Measurements from ENCODE around the gene APBB3. TPM values are rescaled to one million over a fixed set of nuclear protein-coding genes. Genes with fewer than 3 reads are reported as not detected.

The APBB3 gene
- total RNA-seq, 1 donor from 2014 or later = 61.4 TPM

GRCh38 chr5:140542972-140543371 is 21.4 kb downstream of the APBB3 start:
- H3K36me3 Mint-ChIP-seq = peaks cover 11% of the 10 kb centered on the region
- no peaks in the 10 kb centered on the region for H3K9me3 Mint-ChIP-seq
- no peak for DNase-seq (ENCODE audit: extremely low spot score, unreplicated experiment)
- H3K27ac Mint-ChIP-seq = no peak overlapping the region
- no peak overlapping the region for H3K4me3 Mint-ChIP-seq
- H3K4me1 Mint-ChIP-seq (ENCODE audit: unreplicated experiment) = peaks cover 1% of the 10 kb centered on the region
- no peaks in the 10 kb centered on the region for H3K27me3 Mint-ChIP-seq
- TF ChIP-seq CTCF (conservative IDR thresholded peaks at IDR 0.05) = no peak

- Mint-ChIP-seq H3K27ac (no peak overlapping the region), H3K36me3 (peaks cover 16% of the 10 kb centered on the region), H3K4me3 (no peak overlapping the region), H3K4me1 (ENCODE audit: unreplicated experiment) (no peaks in the 10 kb centered on the region), H3K27me3 (no peaks in the 10 kb centered on the region), H3K9me3 (no peaks in the 10 kb centered on the region)
- no peak for DNase-seq (ENCODE audit: extremely low spot score, unreplicated experiment)
- no peak for TF ChIP-seq CTCF (conservative IDR thresholded peaks at IDR 0.05)
These were observed 24.2 kb downstream of the APBB3 start for GRCh38 chr5:140540227-140540626.

GRCh38 chr5:140524003-140524402 is 40.4 kb downstream of the APBB3 start:
- DNase-seq (ENCODE audit: extremely low spot score, unreplicated experiment) = no peak
- no peak overlapping the region for H3K27ac Mint-ChIP-seq
- H3K27me3 Mint-ChIP-seq = no peaks in the 10 kb centered on the region
- no peaks in the 10 kb centered on the region for H3K4me1 Mint-ChIP-seq (ENCODE audit: unreplicated experiment)
- H3K36me3 Mint-ChIP-seq = peaks cover 14% of the 10 kb centered on the region
- H3K4me3 Mint-ChIP-seq = no peak overlapping the region
- TF ChIP-seq CTCF (conservative IDR thresholded peaks at IDR 0.05) = no peak
- H3K9me3 Mint-ChIP-seq = no peaks in the 10 kb centered on the region

GRCh38 chr5:140513124-140513523 is 51.3 kb downstream of the APBB3 start:
- DNase-seq (ENCODE audit: extremely low spot score, unreplicated experiment) = no peak
- H3K36me3 Mint-ChIP-seq = peaks cover 18% of the 10 kb centered on the region

GRCh38 chr5:140509898-140510297 is 54.5 kb downstream of the APBB3 start:
- H3K36me3 Mint-ChIP-seq = peaks cover 16% of the 10 kb centered on the region
- H3K4me1 Mint-ChIP-seq (ENCODE audit: unreplicated experiment) = no peaks in the 10 kb centered on the region
- H3K27me3 Mint-ChIP-seq = no peaks in the 10 kb centered on the region
- H3K9me3 Mint-ChIP-seq = no peaks in the 10 kb centered on the region
- H3K27ac Mint-ChIP-seq = no peak overlapping the region
- H3K4me3 Mint-ChIP-seq = no peak overlapping the region
- TF ChIP-seq CTCF (conservative IDR thresholded peaks at IDR 0.05) = no peak
- DNase-seq (ENCODE audit: extremely low spot score, unreplicated experiment) = no peak

More at GRCh38 chr5:140513124-140513523, 51.3 kb downstream of the APBB3 start:
- TF ChIP-seq CTCF (conservative IDR thresholded peaks at IDR 0.05) = no peak
- H3K9me3 Mint-ChIP-seq = no peaks in the 10 kb centered on the region
- no peak overlapping the region for H3K4me3 Mint-ChIP-seq
- H3K4me1 Mint-ChIP-seq (ENCODE audit: unreplicated experiment) = no peaks in the 10 kb centered on the region
- H3K27me3 Mint-ChIP-seq = no peaks in the 10 kb centered on the region
- no peak overlapping the region for H3K27ac Mint-ChIP-seq

Small RNAs within 50 kb of the gene (microRNA-seq; reads per million reads assigned to microRNA genes)
- gene MIR6831 = not detected

Other genes with a start within 250 kb of the APBB3 start
- gene HBEGF, start 218.0 kb downstream of the APBB3 start, total RNA-seq (ENCODE audit: low replicate concordance) = 4.7 and 4.9 TPM in 2 replicates
- gene SLC4A9, start 204.4 kb downstream of the APBB3 start, total RNA-seq (ENCODE audit: low replicate concordance) = 0.17 TPM in 1 of 2 replicates, not detected in the other
- gene ANKHD1, start 162.8 kb downstream of the APBB3 start, total RNA-seq (ENCODE audit: low replicate concordance) = 108 and 129 TPM in 2 replicates
- 4.8 and 8.4 TPM in 2 replicates for gene EIF4EBP3, start 16.9 kb downstream of the APBB3 start, total RNA-seq (ENCODE audit: low replicate concordance)
- 32.9 and 36.3 TPM in 2 replicates for gene SRA1, start 7.1 kb downstream of the APBB3 start, total RNA-seq (ENCODE audit: low replicate concordance)
- 82.6 and 85.8 TPM in 2 replicates for gene SLC35A4, start 230 bp upstream of the APBB3 start, total RNA-seq (ENCODE audit: low replicate concordance)
- gene CD14, start 68.6 kb upstream of the APBB3 start, total RNA-seq (ENCODE audit: low replicate concordance) = 0.17 TPM in 1 of 2 replicates, not detected in the other
- gene TMCO6, start 74.9 kb upstream of the APBB3 start, total RNA-seq (ENCODE audit: low replicate concordance) = 26.2 and 29.4 TPM in 2 replicates
- 65.0 and 66.4 TPM in 2 replicates for gene NDUFA2, start 83.0 kb upstream of the APBB3 start, total RNA-seq (ENCODE audit: low replicate concordance)
- 81.9 and 100 TPM in 2 replicates for gene IK, start 83.2 kb upstream of the APBB3 start, total RNA-seq (ENCODE audit: low replicate concordance)
- gene WDR55, start 100.3 kb upstream of the APBB3 start, total RNA-seq (ENCODE audit: low replicate concordance) = 29.4 and 32.4 TPM in 2 replicates
- gene DND1, start 109.0 kb upstream of the APBB3 start, total RNA-seq (ENCODE audit: low replicate concordance) = 1.6 and 2.6 TPM in 2 replicates
- gene HARS1, start 126.8 kb upstream of the APBB3 start, total RNA-seq (ENCODE audit: low replicate concordance) = 55.3 and 67.7 TPM in 2 replicates
- gene HARS2, start 126.9 kb upstream of the APBB3 start, total RNA-seq (ENCODE audit: low replicate concordance) = 35.3 and 39.3 TPM in 2 replicates
- gene ZMAT2, start 135.8 kb upstream of the APBB3 start, total RNA-seq (ENCODE audit: low replicate concordance) = 57.4 and 59.0 TPM in 2 replicates
- 0.45 TPM in 1 of 2 replicates, not detected in the other for gene PCDHA1, start 221.5 kb upstream of the APBB3 start, total RNA-seq (ENCODE audit: low replicate concordance)
- gene PCDHA2, start 230.3 kb upstream of the APBB3 start, total RNA-seq (ENCODE audit: low replicate concordance) = 1.0 and 3.3 TPM in 2 replicates
- gene PCDHA3, start 236.5 kb upstream of the APBB3 start, total RNA-seq (ENCODE audit: low replicate concordance) = 0.24 and 2.6 TPM in 2 replicates
- gene PCDHA4, start 242.5 kb upstream of the APBB3 start, total RNA-seq (ENCODE audit: low replicate concordance) = 10.7 and 17.7 TPM in 2 replicates